ENCODE results near the gene PLXNB2. TPM values are rescaled to one million over a fixed set of nuclear protein-coding genes. Genes with fewer than 3 reads are reported as not detected.

PLXNB2 gene
- total RNA-seq, 1 experiment from 2014 or later, result 236 TPM

- H3K4me1 ChIP-seq (ENCODE audit: control insufficient read depth in 1 of 2, insufficient read depth in 2 of 2, low read length in 2 of 2), result peaks cover 3 to 28% of the 10 kb centered on the region in 2 experiments; a peak in 3 of 4 replicates
- POLR2A ChIA-PET, result no interaction called here
- H2AFZ ChIP-seq (ENCODE audit: low read depth, low read length, poor library complexity, severe bottlenecking), result no peak overlapping the region
- H3K4me2 ChIP-seq (ENCODE audit: low read length), result no peak overlapping the region
- H4K20me1 ChIP-seq (ENCODE audit: insufficient read depth), result no peaks in the 10 kb centered on the region
- no peak overlapping the region for H3K9ac ChIP-seq (ENCODE audit: low read length)
- no peaks in the 10 kb centered on the region for H3K9me3 ChIP-seq (ENCODE audit: control insufficient read depth in 1 of 2, insufficient read depth in 1 of 2, low read depth in 1 of 2, low read length in 2 of 2)
- no TSS peak for BruUV-seq (replicated peaks)
- CTCF ChIA-PET, result no interaction called here
- DNase-seq (ENCODE audit: low read depth, low spot score), result no peak
- H3K36me3 ChIP-seq (ENCODE audit: control insufficient read depth in 1 of 2, insufficient read depth in 2 of 2, low read length in 2 of 2), result peaks cover 0 to 11% of the 10 kb centered on the region in 2 experiments; a peak in 2 of 4 replicates
- RAD21 ChIA-PET (ENCODE audit: low non-redundant PET in 1 of 2, low total read pairs in 2 of 2, uncharacterized antibody in 2 of 2, unreplicated experiment in 2 of 2), result no interaction called here
- TF ChIP-seq ZFX (IDR thresholded peaks at IDR 0.05), result no peak
- TF ChIP-seq SRF (IDR thresholded peaks at IDR 0.05; ENCODE audit: low read depth), result no peak
- TF ChIP-seq JUND (IDR thresholded peaks at IDR 0.05), result no peak
- TF ChIP-seq MAX (IDR thresholded peaks at IDR 0.05), result no peak
- TF ChIP-seq RAD21 (IDR thresholded peaks at IDR 0.05; ENCODE audit: low read depth), result no peak
- TF ChIP-seq FOSL1 (IDR thresholded peaks at IDR 0.05; ENCODE audit: low read depth), result no peak
- TF ChIP-seq ATF3 (IDR thresholded peaks at IDR 0.05), result no peak
- TF ChIP-seq SIN3A (IDR thresholded peaks at IDR 0.05; ENCODE audit: low read depth), result no peak
- no peak for TF ChIP-seq EGR1 (IDR thresholded peaks at IDR 0.05; ENCODE audit: low read depth)
- no peak for TF ChIP-seq POLR2A (IDR thresholded peaks at IDR 0.05; ENCODE audit: borderline replicate concordance, extremely low read depth, insufficient read depth, insufficient read length)
- TF ChIP-seq TCF7L2 (IDR thresholded peaks at IDR 0.05; ENCODE audit: borderline replicate concordance, extremely low read depth, insufficient read depth, insufficient read length), result no peak
- H3K27me3 ChIP-seq (ENCODE audit: insufficient read depth, low read length), result no peaks in the 10 kb centered on the region
- no peaks in the 10 kb centered on the region for H3K9me2 ChIP-seq (ENCODE audit: insufficient read depth)
- peaks cover 25% of the 10 kb centered on the region for H3K79me2 ChIP-seq (ENCODE audit: insufficient read depth, low read length)
- ATAC-seq, result no peak
- no peak overlapping the region for H3K27ac ChIP-seq (ENCODE audit: low read depth, low read length)
- intact Hi-C loops (cut with micrococcal nuclease), result no loop called here
- H3K4me3 ChIP-seq (replicated peaks in 1 of 2; ENCODE audit: low read depth in 1 of 2, low read length in 2 of 2), result no peak overlapping the region
Measured at GRCh38 chr22:50255607-50256006, 51.8 kb downstream of the PLXNB2 start.

GRCh38 chr22:50255099-50255498 is 52.3 kb downstream of the PLXNB2 start:
- ChIA-PET CTCF (no interaction called here), POLR2A (no interaction called here), RAD21 (ENCODE audit: low non-redundant PET in 1 of 2, low total read pairs in 2 of 2, uncharacterized antibody in 2 of 2, unreplicated experiment in 2 of 2) (no interaction called here)
- H3K9ac ChIP-seq (ENCODE audit: low read length), result no peak overlapping the region
- no peak overlapping the region for H3K4me2 ChIP-seq (ENCODE audit: low read length)
- no peaks in the 10 kb centered on the region for H4K20me1 ChIP-seq (ENCODE audit: insufficient read depth)
- H3K79me2 ChIP-seq (ENCODE audit: insufficient read depth, low read length), result peaks cover 25% of the 10 kb centered on the region
- H3K27me3 ChIP-seq (ENCODE audit: insufficient read depth, low read length), result no peaks in the 10 kb centered on the region
- peaks cover 7 to 28% of the 10 kb centered on the region in 2 experiments; a peak in 3 of 4 replicates for H3K4me1 ChIP-seq (ENCODE audit: control insufficient read depth in 1 of 2, insufficient read depth in 2 of 2, low read length in 2 of 2)
- no peak overlapping the region for H2AFZ ChIP-seq (ENCODE audit: low read depth, low read length, poor library complexity, severe bottlenecking)
- H3K9me3 ChIP-seq (ENCODE audit: control insufficient read depth in 1 of 2, insufficient read depth in 1 of 2, low read depth in 1 of 2, low read length in 2 of 2), result no peaks in the 10 kb centered on the region
- BruUV-seq (replicated peaks), result no TSS peak
- H3K36me3 ChIP-seq (ENCODE audit: control insufficient read depth in 1 of 2, insufficient read depth in 2 of 2, low read length in 2 of 2), result peaks cover 0 to 11% of the 10 kb centered on the region in 2 experiments; a peak in 2 of 4 replicates
- TF ChIP-seq ZBTB33 (IDR thresholded peaks at IDR 0.05; ENCODE audit: extremely low read depth, insufficient replicate concordance, low read length) (no peak), SIN3A (IDR thresholded peaks at IDR 0.05; ENCODE audit: low read depth) (no peak), CEBPB (IDR thresholded peaks at IDR 0.05; ENCODE audit: low read depth) (no peak), ZFX (IDR thresholded peaks at IDR 0.05) (no peak), MAX (IDR thresholded peaks at IDR 0.05) (no peak)
- ATAC-seq (no peak), DNase-seq (ENCODE audit: low read depth, low spot score) (no peak)
- no peak overlapping the region for H3K27ac ChIP-seq (ENCODE audit: low read depth, low read length)
- intact Hi-C loops (cut with micrococcal nuclease), result no loop called here
- H3K9me2 ChIP-seq (ENCODE audit: insufficient read depth), result no peaks in the 10 kb centered on the region
- H3K4me3 ChIP-seq (replicated peaks in 1 of 2; ENCODE audit: low read depth in 1 of 2, low read length in 2 of 2), result no peak overlapping the region
